ENCODE results near the gene PPARGC1A.
A peak's percentile ranks its signal among the peaks of the same experiment; 100 is the strongest.

Gene PPARGC1A

GRCh38 chr4:23915459-23916132, 25.7 kb upstream of the PPARGC1A start:
- no peak overlapping the region for H3K4me3 ChIP-seq (ENCODE audit: low read depth, low read length)
- no peak for DNase-seq (ENCODE audit: low read depth)
- TF ChIP-seq CTCF (IDR thresholded peaks at IDR 0.05; ENCODE audit: insufficient read depth, low read depth, low read length, missing control alignments) = no peak

DNA sequence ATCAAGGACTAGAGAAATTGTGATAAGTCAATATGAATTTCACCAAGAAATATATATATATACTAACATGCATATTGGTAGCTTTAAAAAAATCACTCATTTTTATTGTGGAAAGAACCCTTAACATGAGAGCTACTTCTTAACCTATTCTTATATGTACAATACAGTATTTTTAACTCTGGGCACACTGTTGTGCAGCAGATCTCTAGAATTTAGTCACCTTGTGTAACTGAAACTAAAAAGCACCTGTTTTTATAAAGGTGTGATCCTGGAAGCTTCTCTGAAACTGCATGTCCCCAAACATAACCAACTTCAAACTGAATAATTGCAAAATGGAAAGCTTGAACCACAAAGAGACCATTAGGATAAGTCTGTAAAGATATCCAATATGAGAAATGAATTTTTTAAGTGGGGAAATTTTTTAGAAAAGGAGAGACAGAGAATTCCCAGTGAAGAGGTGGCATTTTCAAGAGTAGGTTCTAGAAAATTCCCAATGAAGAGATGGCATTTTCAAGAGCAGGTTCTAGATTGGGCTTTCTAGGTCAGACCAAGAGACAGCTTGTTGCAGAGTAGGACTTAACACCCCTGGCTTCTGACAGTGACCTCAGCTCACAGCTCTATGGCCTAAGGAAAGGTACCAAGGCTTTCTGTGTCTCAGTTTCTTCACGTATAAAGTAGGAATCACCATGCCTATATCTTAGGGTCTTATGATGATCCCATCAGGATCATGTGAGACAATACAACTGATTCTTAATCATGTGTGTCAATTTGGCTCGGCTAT, 22.0 kb upstream of the PPARGC1A start:
- TF ChIP-seq CTCF (IDR thresholded peaks at IDR 0.05; ENCODE audit: insufficient read depth, low read depth, low read length, missing control alignments) = no peak
- DNase-seq (ENCODE audit: low read depth) = peak; percentile 28
- no peak overlapping the region for H3K4me3 ChIP-seq (ENCODE audit: low read depth, low read length)

DNA sequence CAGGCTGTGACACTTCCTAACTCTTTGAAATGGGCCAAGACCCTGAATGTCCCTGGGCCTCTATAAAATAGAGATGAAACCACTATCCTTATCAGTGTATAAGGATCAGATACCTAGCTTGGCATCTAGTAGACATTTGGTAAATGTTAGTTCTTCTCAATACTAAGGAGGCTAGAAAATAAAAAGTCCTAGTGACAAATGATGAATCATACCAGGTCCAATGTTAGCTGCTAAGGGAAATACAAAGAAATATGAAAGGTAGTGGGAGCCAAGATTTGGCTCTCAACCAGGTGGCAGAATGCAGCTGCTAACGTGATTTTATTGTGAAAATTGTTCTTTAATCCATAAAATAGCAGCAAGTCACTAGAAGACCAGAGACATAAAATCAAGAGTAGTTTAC, 19.8 kb upstream of the PPARGC1A start:
- no peak for TF ChIP-seq CTCF (IDR thresholded peaks at IDR 0.05; ENCODE audit: insufficient read depth, low read depth, low read length, missing control alignments)
- H3K4me3 ChIP-seq (ENCODE audit: low read depth, low read length) = no peak overlapping the region
- no peak for DNase-seq (ENCODE audit: low read depth)

GRCh38 chr4:23906839-23907238, 17.0 kb upstream of the PPARGC1A start:
- no peak for TF ChIP-seq CTCF (IDR thresholded peaks at IDR 0.05; ENCODE audit: insufficient read depth, low read depth, low read length, missing control alignments)
- H3K4me3 ChIP-seq (ENCODE audit: low read depth, low read length) = no peak overlapping the region
- DNase-seq (ENCODE audit: low read depth) = no peak

DNA sequence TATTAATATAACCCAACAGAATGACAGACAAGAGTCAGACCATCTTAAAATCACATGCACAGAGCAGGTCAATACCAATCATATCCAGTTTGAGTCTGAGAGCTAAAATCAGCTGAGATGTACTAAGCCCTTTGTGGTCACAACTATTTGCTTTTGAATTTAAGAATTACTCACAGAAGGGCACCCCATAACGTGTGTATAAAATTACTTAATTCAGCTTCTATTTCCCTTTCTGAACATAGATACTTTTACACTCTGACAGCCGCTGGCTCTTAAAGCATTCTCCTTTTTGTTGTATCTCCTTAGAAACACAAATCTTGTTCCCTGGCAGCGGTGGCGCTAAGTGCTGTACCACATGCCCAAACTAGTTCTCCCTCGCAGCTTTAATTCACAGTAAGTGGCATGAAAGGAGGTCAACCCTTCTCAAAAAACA, 14.8 kb upstream of the PPARGC1A start:
- no peak overlapping the region for H3K4me3 ChIP-seq (ENCODE audit: low read depth, low read length)
- TF ChIP-seq CTCF (IDR thresholded peaks at IDR 0.05; ENCODE audit: insufficient read depth, low read depth, low read length, missing control alignments) = no peak
- no peak for DNase-seq (ENCODE audit: low read depth)

DNA sequence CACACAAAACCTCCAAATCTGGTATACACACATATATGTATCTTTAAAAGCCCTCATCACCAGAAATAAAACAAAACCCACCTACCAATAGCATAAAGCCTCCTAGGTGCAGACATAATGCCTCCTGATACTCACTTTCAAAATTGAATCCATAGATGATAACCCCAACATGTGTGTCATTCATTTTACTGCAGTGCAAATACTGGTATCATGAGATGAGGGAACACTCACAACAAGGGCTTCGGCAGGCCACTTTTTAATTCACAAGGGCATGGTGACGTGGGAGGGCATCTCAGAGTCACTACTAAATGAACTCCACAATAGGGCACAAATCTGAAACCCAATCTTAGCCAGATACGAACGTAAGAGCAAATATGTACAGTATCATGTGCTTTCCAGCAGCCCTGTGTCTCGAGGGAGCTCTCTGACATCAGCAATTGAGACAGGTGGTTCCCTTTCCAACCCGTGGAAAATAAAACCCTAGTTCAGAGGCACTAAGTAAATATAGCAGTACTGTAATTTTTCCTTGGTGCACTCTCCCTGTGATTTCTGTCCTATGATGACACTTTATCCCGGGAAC, 14.1 kb upstream of the PPARGC1A start:
- no peak for DNase-seq (ENCODE audit: low read depth)
- no peak overlapping the region for H3K4me3 ChIP-seq (ENCODE audit: low read depth, low read length)
- no peak for TF ChIP-seq CTCF (IDR thresholded peaks at IDR 0.05; ENCODE audit: insufficient read depth, low read depth, low read length, missing control alignments)

Data from GM12865 (cell line).